DMS79 (cell line): ENCODE results near the gene SHB.
"Not testable (repeated sequence)": the region's sequence is repeated elsewhere in the genome, so short reads cannot be mapped to it uniquely, and the experiment has no call there.

Experiments used
- DNase-seq: peaks from one replicate; lab custom pipeline; 2025; lab: John Stamatoyannopoulos, UW

SHB gene

GRCh38 chr9:37918665-37919170 lies 150.3 kb downstream of the SHB start:
- no peak for DNase-seq

DNA sequence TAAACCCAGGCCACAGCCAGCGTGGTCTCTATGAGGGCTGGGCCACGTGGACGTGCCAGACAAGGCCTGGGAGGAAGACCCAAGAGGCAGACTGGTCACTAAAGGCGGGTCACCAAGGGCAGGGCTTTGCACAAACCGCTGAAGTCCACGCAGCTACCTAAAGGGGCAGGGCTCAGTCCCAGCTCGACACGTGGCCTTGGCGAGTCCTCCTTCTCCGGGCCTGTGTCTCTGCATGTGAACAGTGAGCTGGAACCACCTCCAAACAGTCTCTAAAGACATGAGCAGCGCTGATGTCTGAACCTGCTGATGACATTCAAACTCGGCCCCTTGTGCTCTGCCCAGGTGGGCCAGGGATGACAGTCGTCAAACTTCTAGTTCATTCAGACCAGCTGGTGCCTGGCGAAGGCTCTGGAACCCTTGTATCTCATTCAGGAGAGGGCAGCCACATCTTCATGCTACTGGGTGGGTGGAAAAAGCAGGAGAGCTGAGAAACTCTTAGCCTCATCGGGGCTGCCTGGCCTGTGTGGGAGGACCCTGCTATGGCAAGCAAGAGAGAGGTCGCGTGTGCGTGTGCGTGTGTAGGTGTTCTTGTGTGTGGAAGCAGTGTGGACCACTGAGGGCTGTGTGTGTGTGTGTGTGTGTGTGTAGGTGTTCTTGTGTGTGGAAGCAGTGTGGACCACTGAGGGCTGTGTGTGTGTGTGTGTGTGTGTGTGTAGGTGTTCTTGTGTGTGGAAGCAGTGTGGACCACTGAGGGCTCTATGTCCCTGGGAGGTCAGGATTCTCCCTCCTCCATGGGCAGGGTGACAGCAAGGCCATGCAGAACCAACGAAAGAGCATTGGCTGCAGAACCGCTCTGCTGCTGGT lies 151.0 kb downstream of the SHB start:
- DNase-seq, result no peak

GRCh38 chr9:37917313-37917731 lies 151.7 kb downstream of the SHB start:
- no peak for DNase-seq

GRCh38 chr9:37916471-37917312 lies 152.3 kb downstream of the SHB start:
- no peak for DNase-seq

- no peak for DNase-seq
Observed at GRCh38 chr9:37915911-37916470, 153.0 kb downstream of the SHB start.

- no peak for DNase-seq
Observed at GRCh38 chr9:37914701-37915358, 154.2 kb downstream of the SHB start.

DNA sequence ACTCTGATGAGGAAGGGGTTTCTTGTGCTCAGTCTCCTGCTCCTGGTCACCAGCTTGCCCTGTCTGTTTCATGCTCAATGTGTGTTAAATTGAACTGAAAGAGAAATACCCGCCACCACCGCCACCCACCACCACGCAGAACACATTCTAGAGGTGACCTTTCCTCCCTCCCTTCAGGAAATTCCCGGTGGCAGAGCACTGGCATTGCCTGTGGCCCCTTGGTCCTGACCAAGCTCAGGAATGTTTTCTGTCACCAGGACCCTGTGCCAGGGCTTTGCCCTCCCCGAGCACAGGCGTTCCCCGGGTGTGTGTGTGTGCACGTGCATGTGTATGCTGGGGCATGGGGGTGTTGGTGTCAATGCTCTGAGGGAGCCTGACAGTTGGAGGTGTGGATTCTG lies 154.9 kb downstream of the SHB start:
- DNase-seq, result no peak

GRCh38 chr9:37913480-37914153 lies 155.4 kb downstream of the SHB start:
- peak; percentile 43 for DNase-seq

DNA sequence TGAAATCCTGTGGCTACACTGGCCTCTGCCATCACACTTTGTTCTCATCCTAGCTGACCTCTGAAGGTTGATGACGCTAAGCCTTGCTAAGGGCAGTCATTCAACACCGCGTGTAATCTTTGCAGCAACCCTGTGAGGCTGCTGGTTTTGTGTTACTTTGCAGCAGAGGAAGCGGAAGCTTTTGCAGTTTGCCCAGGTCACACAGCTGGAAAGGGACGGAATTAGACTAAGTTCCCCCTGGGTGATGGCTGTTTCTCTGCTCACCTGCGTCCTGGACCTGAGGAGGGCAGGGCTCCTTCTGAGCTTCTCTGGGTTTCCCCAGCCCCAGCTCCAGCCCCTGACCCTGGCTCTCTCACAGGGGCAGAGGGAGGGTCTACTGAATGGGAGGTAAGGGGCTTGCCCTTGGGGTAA lies 157.8 kb downstream of the SHB start:
- no peak for DNase-seq

GRCh38 chr9:37910271-37910670 lies 158.8 kb downstream of the SHB start:
- no peak for DNase-seq

DNA sequence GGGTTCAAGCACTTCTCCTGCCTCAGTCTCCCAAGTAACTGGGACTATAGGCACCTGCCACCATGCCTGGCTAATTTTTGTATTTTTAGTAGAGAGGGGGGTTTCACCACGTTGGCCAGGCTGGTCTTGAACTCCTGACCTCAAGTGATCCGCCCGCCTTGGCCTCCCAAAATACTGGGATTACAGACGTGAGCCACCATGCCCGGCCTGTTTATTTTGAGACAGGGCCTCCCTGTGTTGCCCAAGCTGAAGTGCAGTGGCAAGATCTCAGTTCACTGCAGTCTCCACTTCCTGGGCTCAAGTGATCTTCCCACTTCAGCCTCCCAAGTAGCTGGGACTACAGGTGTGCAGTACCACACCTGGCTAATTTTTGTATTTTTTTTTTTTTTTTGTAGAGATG lies 159.2 kb downstream of the SHB start:
- not testable (repeated sequence) for DNase-seq

- no peak for DNase-seq
Observed at GRCh38 chr9:37909326-37909725, 159.7 kb downstream of the SHB start.

DNA sequence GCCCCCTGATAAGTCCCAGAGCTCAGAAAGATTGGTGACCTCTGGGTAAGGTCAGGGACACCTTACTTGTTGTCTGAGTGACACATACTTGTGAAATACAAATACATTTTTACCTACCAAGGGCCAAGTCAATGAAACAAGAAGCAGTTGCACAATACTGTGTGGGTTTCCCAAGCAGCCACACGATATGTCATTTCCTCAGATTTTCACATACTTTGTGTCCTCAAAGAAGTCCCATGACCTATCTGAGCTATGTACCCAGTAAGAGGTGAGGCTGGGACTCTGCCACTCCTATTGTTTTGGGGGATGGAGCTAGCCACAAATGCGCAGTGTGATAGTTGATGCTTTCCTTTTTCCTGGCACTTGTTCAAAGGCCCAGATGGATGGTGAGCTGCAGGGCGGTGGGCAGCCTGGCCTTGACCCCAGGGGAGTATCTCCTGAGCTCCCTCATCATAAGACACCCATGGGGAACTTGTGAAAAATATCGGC lies 160.3 kb downstream of the SHB start:
- no peak for DNase-seq

GRCh38 chr9:37908283-37908682 lies 160.7 kb downstream of the SHB start:
- no peak for DNase-seq

DNA sequence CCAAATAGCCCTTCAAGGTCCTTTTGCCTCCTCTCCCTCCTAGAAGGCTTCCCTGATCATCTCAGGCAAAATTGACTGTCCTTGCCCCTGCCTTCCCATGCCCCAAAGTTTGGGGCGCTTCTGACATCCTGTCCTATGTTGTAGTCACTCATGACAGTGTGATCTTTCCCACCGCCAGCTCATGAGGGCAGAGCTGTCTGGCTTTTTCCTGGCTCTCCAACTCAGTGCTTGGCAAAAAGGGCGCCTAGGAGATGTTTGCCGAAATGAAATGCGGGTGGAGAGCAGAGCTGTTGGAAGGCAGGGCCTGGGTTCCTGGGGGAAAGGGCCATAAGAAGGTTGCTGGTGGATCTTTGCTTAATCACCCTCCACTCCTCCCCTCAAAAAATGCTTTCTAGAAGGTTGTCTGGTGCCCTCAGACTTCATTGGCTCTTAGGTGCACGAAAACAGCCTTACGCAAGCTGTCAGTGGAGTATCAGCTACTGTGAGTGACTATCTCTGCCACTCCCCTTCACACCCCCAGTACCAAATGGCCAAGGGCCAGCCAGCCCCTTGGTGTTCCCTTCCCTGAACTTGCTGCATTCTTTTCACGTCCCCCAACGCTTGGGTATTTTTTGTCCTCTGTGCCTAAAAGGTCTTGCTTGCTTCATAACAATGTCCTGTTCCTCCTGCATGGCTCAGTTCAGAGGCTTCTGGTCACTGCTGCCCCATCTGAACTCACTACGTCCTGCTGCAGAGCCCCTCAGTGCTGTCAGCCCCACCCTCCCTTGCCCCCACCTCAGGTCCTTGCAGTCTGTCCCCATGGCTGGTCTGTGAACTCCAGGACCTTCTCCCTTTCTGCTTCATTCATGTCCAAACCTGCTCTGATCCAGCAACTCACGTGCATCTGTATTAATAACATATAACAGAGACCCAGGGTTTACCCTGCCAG lies 162.5 kb downstream of the SHB start:
- DNase-seq, result no peak

GRCh38 chr9:37905776-37906175 lies 163.3 kb downstream of the SHB start:
- DNase-seq, result no peak

DNA sequence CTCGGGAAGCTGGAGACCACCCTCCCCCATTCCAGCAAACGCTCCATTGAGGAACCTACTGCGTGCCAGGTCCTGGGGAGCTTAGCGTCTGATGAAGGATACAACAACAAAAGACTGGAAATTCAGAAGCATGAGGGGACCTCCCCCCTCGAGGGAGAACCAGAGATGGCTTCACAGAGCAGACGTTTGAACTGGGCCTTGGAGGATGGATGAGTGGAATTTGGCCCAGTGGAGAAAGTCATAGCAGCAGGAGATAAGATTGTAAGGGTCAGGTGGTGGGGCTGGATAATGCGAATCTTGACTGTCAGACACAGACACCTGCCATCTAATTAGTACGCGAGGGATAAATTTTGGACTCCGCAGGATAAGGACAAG lies 163.9 kb downstream of the SHB start:
- no peak for DNase-seq

DNA sequence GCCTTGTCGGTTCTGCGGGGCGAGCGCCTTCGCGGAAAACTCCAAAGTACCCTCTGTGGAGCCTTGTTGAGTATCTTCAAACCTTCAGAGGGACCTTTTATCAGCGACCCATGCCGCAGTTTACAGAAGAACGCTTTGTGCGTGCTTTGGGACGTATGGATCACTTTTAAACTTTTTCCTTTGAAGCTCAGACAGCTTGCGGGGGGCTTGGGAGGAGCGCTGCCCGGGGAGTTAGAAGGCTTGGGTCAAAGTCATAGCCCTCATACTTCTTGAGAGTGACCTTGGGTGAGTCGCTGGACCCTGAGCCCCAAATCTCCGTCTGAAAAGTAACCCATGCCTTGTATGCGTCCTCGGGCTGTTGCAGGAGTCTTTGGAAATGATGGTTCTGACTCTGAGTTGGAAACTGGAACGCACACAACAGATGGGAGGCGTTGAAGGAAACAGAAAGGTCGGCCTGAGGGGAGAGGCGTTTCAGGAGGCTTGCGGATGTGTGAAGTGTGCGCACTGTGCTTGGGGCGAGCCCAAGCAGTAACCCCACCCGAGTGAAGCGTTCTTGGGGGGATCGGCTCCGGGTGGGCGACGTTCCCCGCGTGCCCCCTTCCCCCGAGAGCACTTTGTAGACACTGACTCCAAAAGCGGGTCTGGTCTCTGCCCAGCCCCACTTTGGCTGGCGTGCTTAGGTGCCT lies 164.4 kb downstream of the SHB start:
- no peak for DNase-seq

DNA sequence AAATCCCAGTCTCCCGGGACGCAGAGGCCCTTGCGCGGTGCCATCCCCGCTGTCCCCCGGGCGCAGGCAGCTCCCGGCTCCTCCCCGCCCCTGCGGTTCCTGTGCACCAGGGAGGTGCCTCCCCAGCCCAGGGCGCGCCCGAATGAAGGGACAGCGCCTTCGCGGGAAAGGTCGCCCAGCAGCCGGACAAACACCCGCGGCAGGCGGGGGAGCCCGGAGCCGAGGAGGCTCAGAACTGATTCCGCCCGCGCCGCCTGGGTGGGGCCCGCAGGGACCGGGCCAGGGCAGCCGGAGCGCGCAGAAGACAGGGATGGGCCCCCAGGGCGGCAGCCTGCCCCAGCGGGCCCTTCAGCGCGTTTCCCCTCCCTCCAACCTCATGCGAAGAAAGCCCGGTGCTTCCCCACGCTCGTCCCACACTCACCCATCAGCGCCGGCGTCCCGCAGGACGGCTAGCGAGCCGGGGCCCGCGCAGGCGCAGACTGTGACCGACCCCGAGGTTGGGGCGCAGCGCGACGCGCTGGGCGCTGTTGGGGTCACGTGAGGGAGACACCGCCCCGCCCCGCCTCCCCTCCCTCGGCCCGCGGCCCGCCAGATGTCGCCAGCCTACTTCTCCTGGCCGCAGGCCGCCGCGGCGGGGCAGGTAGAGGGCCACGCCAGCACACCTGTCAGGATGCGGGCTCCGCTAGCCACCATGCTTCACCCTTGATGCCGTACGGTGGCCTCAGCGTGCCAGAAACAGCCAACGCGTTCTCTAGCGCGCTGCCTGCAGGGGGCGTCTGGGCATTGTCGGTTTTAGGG lies 165.2 kb downstream of the SHB start, which contains the start of gene SLC25A51:
Gene SLC25A51, minus strand, starts transcription at position 481 of the 798 bp plus-strand sequence. CDS start 15,577 bp downstream, outside the sequence.
- DNase-seq, result peak; percentile 86
